Duodenal mucosa (tissue), 2 donors: ENCODE measurements around the gene CUX1.
"Not testable (repeated sequence)": the region's sequence is repeated elsewhere in the genome, so short reads cannot be mapped to it uniquely, and the experiment has no call there.

Experiments
- H3K27ac ChIP-seq: one replicate; pipeline ENCODE4 v1.7.0; 2013; ENCODE audit warnings: low read depth, low read length
- H3K27me3 ChIP-seq, 2 donors: one replicate each; pipeline ENCODE4 v1.7.0; 2013; ENCODE audit warnings: low read length in 2 of 2, control low read depth in 1 of 2; ENCODE audit not compliant: insufficient read depth in 2 of 2, control insufficient read depth in 1 of 2
- H3K36me3 ChIP-seq, 2 donors: one replicate each; pipeline ENCODE4 v1.7.0; 2013; ENCODE audit warnings: low read length in 2 of 2, control low read depth in 1 of 2; ENCODE audit not compliant: insufficient read depth in 2 of 2, control insufficient read depth in 1 of 2
- H3K4me1 ChIP-seq, 2 donors: one replicate each; pipeline ENCODE4 v1.7.0; 2013; ENCODE audit warnings: low read length in 2 of 2, control low read depth in 1 of 2; ENCODE audit not compliant: insufficient read depth in 2 of 2, control insufficient read depth in 1 of 2
- H3K4me3 ChIP-seq, 2 donors: one replicate each; pipeline ENCODE4 v1.7.0; 2013; ENCODE audit warnings: low read length in 2 of 2, low read depth in 1 of 2
- H3K9ac ChIP-seq, 2 donors: one replicate each; pipeline ENCODE4 v1.7.0; 2013; ENCODE audit warnings: low read length in 2 of 2, low read depth in 1 of 2
- H3K9me3 ChIP-seq, 2 donors: one replicate each; pipeline ENCODE4 v1.7.0; 2013; ENCODE audit warnings: low read length in 2 of 2, control low read depth in 1 of 2; ENCODE audit not compliant: control insufficient read depth in 1 of 2

CUX1 gene

GRCh38 chr7:101861218-101861775, 43.9 kb downstream of the CUX1 start:
- no peak overlapping the region for H3K27ac ChIP-seq
- H3K36me3 ChIP-seq = peaks cover 0 to 2% of the 10 kb centered on the region in 2 donors
- no peaks in the 10 kb centered on the region for H3K27me3 ChIP-seq
- no peaks in the 10 kb centered on the region for H3K9me3 ChIP-seq
- H3K4me3 ChIP-seq = no peak overlapping the region
- H3K4me1 ChIP-seq = peaks cover 9 to 10% of the 10 kb centered on the region in 2 donors
- H3K9ac ChIP-seq = no peak overlapping the region

GRCh38 chr7:101862280-101863220, 45.1 kb downstream of the CUX1 start:
- Histone ChIP-seq H3K4me1 (peaks cover 1 to 4% of the 10 kb centered on the region in 2 donors), H3K27ac (no peak overlapping the region), H3K9me3 (no peaks in the 10 kb centered on the region)

DNA sequence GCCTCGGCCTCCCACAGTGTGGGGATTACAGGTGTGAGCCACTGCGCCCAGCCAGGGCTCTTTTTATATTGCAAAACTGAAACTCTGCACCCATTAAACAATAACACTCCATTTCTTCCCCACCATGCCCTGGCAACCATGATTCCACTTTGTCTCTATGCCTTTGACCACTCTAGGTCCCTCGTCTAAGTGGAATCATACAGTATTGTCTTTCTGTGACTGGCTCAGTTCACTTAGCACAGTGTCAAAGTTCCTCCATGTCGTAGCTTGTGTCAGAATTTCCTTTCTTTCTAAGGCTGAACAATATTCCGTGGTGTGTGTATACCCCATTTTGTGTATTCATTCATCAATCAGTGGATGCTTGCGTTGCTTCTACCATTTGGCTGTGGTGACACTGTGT, 46.2 kb downstream of the CUX1 start:
- no peak overlapping the region for H3K27ac ChIP-seq
- peaks cover 0 to 2% of the 10 kb centered on the region in 2 donors for H3K36me3 ChIP-seq
- H3K4me1 ChIP-seq = peaks cover 7 to 11% of the 10 kb centered on the region in 2 donors
- H3K4me3 ChIP-seq = no peak overlapping the region
- no peaks in the 10 kb centered on the region for H3K9me3 ChIP-seq
- H3K27me3 ChIP-seq = no peaks in the 10 kb centered on the region
- no peak overlapping the region for H3K9ac ChIP-seq

More at GRCh38 chr7:101862280-101863220, 45.1 kb downstream of the CUX1 start:
- H3K27me3 ChIP-seq = no peaks in the 10 kb centered on the region
- H3K36me3 ChIP-seq = peaks cover 0 to 2% of the 10 kb centered on the region in 2 donors
- H3K4me3 ChIP-seq = no peak overlapping the region
- H3K9ac ChIP-seq = no peak overlapping the region

- H3K4me3 ChIP-seq = no peak overlapping the region
- no peak overlapping the region for H3K9ac ChIP-seq
- no peak overlapping the region for H3K27ac ChIP-seq
- H3K9me3 ChIP-seq = no peaks in the 10 kb centered on the region
- no peaks in the 10 kb centered on the region for H3K27me3 ChIP-seq
- peaks cover 0 to 2% of the 10 kb centered on the region in 2 donors for H3K36me3 ChIP-seq
- peaks cover 12 to 16% of the 10 kb centered on the region in 2 donors for H3K4me1 ChIP-seq
These were observed 46.6 kb downstream of the CUX1 start for GRCh38 chr7:101864039-101864438.

DNA sequence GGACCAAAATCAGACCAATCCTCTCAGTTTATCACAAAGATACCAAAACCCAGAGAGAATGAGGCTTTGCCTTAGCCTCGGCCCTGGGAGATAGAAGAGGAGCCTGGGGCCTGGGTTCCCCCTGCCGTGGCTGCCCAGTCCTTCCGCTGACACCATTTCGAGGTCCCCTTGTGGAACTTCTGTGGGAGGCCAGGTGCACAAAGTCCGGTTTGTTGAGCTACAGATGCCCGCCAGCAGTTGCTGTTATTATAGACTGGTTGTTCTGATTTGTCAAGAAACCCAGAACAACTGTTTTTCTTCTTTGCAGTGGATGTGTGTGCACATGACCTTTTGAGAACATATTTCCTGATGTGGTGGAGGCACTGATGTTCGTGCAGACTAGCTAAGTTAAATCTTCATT, 47.6 kb downstream of the CUX1 start:
- peaks cover 18 to 24% of the 10 kb centered on the region in 2 donors for H3K4me1 ChIP-seq
- no peak overlapping the region for H3K27ac ChIP-seq
- no peak overlapping the region for H3K9ac ChIP-seq

GRCh38 chr7:101865455-101865854, 48.0 kb downstream of the CUX1 start:
- H3K4me3 ChIP-seq = no peak overlapping the region
- no peak overlapping the region for H3K27ac ChIP-seq
- H3K36me3 ChIP-seq = peaks cover 0 to 2% of the 10 kb centered on the region in 2 donors
- no peaks in the 10 kb centered on the region for H3K9me3 ChIP-seq
- H3K27me3 ChIP-seq = no peaks in the 10 kb centered on the region
- H3K9ac ChIP-seq = no peak overlapping the region
- peaks cover 23 to 29% of the 10 kb centered on the region in 2 donors for H3K4me1 ChIP-seq

More for the DNA sequence above, 47.6 kb downstream of the CUX1 start:
- H3K4me3 ChIP-seq = no peak overlapping the region
- H3K27me3 ChIP-seq = no peaks in the 10 kb centered on the region
- peaks cover 0 to 2% of the 10 kb centered on the region in 2 donors for H3K36me3 ChIP-seq
- no peaks in the 10 kb centered on the region for H3K9me3 ChIP-seq

DNA sequence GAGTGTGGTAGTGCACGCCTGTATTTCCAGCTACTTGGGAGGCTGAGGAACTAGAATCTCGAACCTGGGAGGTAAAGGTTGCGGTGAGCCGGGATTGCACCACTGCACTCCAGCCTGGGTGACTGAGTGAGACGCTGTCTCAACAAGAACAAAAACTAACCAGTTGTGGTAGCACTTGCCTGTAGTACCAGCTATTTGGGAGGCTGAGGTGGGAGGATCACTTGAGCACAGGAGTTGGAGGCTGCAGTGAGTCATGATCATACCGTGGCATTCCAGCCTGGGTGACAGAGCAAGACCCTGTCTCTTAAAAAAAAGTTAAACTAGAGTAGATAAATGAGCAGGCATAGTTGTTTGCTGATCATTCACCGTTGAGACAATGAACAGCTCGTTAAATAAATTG, 48.9 kb downstream of the CUX1 start:
- Histone ChIP-seq H3K4me3 (no peak overlapping the region), H3K27me3 (no peaks in the 10 kb centered on the region), H3K4me1 (peaks cover 27 to 31% of the 10 kb centered on the region in 2 donors), H3K36me3 (peaks cover 0 to 2% of the 10 kb centered on the region in 2 donors), H3K9ac (no peak overlapping the region), H3K27ac (no peak overlapping the region), H3K9me3 (no peaks in the 10 kb centered on the region)

DNA sequence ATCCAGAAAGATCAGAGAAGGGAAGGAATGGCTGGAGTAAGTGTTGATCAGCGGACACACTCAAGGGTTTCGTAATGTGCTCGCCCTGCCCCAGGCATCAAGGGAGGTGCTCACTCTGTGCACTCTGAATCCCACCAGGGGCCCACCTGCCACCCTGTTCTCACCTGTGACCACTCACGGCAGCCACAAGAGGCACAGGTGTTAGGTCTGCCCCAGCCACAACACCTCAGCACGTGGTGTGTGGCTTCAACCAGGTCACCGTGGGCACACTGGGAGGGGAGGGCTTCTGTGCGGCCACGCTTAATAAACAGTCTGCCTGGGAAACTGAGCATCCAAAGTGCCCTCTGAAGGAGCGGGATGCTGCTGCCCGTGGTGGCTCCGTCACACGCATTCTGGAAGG, 49.8 kb downstream of the CUX1 start:
- Histone ChIP-seq H3K27me3 (no peaks in the 10 kb centered on the region), H3K9ac (no peak overlapping the region), H3K9me3 (no peaks in the 10 kb centered on the region), H3K4me1 (peaks cover 27 to 31% of the 10 kb centered on the region in 2 donors), H3K36me3 (peaks cover 0 to 2% of the 10 kb centered on the region in 2 donors), H3K4me3 (no peak overlapping the region), H3K27ac (no peak overlapping the region)

DNA sequence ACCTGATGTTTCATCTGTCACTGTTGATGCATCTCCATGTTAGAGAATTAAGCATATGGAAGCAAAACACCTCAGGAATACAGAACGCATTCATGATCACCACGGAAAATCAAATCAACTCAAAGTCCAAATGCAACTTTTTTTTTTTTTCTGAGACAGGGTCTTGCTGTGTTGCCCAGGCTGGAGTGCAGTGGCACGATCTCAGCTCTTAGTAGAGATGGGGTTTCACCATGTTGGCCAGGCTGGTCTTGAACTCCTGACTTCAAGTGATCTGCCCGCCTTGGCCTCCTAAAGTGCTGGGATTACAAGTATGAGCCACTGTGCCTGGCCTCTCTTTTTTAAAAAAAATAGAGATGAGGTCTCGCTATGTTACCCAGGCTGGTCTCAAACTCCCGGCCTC, 50.3 kb downstream of the CUX1 start:
- not testable (repeated sequence) for H3K36me3 ChIP-seq, H3K27ac ChIP-seq, H3K9me3 ChIP-seq, H3K27me3 ChIP-seq, H3K4me3 ChIP-seq, H3K9ac ChIP-seq
- H3K4me1 ChIP-seq = peaks cover 27 to 31% of the 10 kb centered on the region in 2 donors

- H3K27ac ChIP-seq = no peak overlapping the region
- H3K9me3 ChIP-seq = no peaks in the 10 kb centered on the region
- H3K4me1 ChIP-seq = peaks cover 27 to 31% of the 10 kb centered on the region in 2 donors
- H3K4me3 ChIP-seq = no peak overlapping the region
- H3K27me3 ChIP-seq = no peaks in the 10 kb centered on the region
- H3K9ac ChIP-seq = no peak overlapping the region
- H3K36me3 ChIP-seq = peaks cover 0 to 2% of the 10 kb centered on the region in 2 donors
These were observed 50.9 kb downstream of the CUX1 start for GRCh38 chr7:101868191-101868950.
